ENCODE measurements around the gene MYB. TPM values are rescaled to one million over a fixed set of nuclear protein-coding genes. Genes with fewer than 3 reads are reported as not detected.

MYB gene
- total RNA-seq, 1 experiment from 2014 or later, result 3.7 TPM

GRCh38 chr6:135229996-135230395, 48.9 kb downstream of the MYB start:
- Histone ChIP-seq H4K20me1 (ENCODE audit: insufficient read depth) (no peaks in the 10 kb centered on the region), H2AFZ (ENCODE audit: low read depth, low read length, poor library complexity, severe bottlenecking) (no peak overlapping the region), H3K4me3 (replicated peaks in 1 of 2; ENCODE audit: low read depth in 1 of 2, low read length in 2 of 2) (no peak overlapping the region), H3K79me2 (ENCODE audit: insufficient read depth, low read length) (no peaks in the 10 kb centered on the region), H3K4me2 (ENCODE audit: low read length) (no peak overlapping the region), H3K27ac (ENCODE audit: low read depth, low read length) (no peak overlapping the region), H3K36me3 (ENCODE audit: control insufficient read depth in 1 of 2, insufficient read depth in 2 of 2, low read length in 2 of 2) (no peaks in the 10 kb centered on the region), H3K9me2 (ENCODE audit: insufficient read depth) (no peaks in the 10 kb centered on the region), H3K27me3 (ENCODE audit: insufficient read depth, low read length) (no peaks in the 10 kb centered on the region), H3K9me3 (ENCODE audit: control insufficient read depth in 1 of 2, insufficient read depth in 1 of 2, low read depth in 1 of 2, low read length in 2 of 2) (no peaks in the 10 kb centered on the region), H3K9ac (ENCODE audit: low read length) (no peak overlapping the region), H3K4me1 (ENCODE audit: control insufficient read depth in 1 of 2, insufficient read depth in 2 of 2, low read length in 2 of 2) (no peaks in the 10 kb centered on the region)
- ChIA-PET RAD21 (ENCODE audit: low non-redundant PET in 1 of 2, low total read pairs in 2 of 2, uncharacterized antibody in 2 of 2, unreplicated experiment in 2 of 2) (no interaction called here), POLR2A (no interaction called here), CTCF (no interaction called here)
- TF ChIP-seq CBX3 (IDR thresholded peaks at IDR 0.05; ENCODE audit: low read depth), result no peak
- TF ChIP-seq REST (IDR thresholded peaks at IDR 0.05; ENCODE audit: low read depth), result no peak
- 0 out of 6 replicates have a peak, but pooled peaks of 1 of the 3 experiments have one; percentile 6 for TF ChIP-seq CTCF (IDR thresholded peaks at IDR 0.05 in 2 of 3, conservative IDR thresholded peaks at IDR 0.05 in 1 of 3; ENCODE audit: borderline replicate concordance in 1 of 3, insufficient read depth in 1 of 3, low read depth in 2 of 3, low read length in 2 of 3)
- no peak for TF ChIP-seq ZBTB33 (IDR thresholded peaks at IDR 0.05; ENCODE audit: extremely low read depth, insufficient replicate concordance, low read length)
- no peak for TF ChIP-seq RAD21 (IDR thresholded peaks at IDR 0.05; ENCODE audit: low read depth)
- TF ChIP-seq SIN3A (IDR thresholded peaks at IDR 0.05; ENCODE audit: low read depth), result no peak
- TF ChIP-seq ELF1 (IDR thresholded peaks at IDR 0.05; ENCODE audit: borderline replicate concordance, low read depth), result no peak
- ATAC-seq (no peak), DNase-seq (ENCODE audit: low read depth, low spot score) (no peak)
- no TSS peak for BruUV-seq (replicated peaks)
- intact Hi-C loops (cut with micrococcal nuclease), result no loop called here
